Measurements from ENCODE around the gene KIAA0232.

DNA sequence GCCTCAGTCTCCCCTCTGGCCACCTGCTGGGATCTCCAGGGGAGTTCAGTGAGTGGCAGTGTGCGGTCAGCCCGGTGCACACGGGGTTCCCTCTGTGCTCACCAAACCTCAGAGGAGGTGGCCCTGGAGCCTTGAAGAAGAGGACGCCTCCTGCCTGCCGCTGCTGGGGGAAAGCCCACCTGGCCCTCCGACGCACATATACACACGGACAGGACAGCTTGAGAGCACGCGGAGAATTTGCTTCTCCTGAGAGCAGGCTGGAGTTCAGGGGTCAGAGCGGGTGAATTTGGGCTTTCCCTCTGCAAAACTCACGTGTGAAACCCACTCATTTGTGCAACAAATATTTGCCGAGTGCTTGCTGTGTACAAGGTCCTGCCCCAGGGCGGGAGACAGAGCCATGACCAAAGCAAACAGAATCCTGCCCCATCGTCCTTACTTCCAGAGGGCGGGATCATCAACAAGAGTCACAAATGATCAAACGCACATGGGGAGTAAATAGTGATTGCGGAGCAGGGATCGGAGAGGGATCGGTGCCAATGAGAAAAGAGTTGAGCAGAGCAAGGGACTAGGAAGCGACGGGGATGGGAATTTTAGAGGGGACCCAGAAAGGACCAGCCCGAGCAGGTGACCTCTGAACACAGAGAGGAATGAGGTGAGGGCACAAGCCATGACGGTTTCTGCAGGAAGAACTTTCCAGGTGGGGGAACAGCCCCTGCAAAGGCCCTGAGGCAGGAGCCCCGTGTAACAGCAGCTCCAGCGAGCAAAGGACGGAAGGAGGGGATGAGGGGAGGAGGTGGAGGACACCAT, 49.0 kb upstream of the KIAA0232 start:
- TF ChIP-seq, protein P1, sequence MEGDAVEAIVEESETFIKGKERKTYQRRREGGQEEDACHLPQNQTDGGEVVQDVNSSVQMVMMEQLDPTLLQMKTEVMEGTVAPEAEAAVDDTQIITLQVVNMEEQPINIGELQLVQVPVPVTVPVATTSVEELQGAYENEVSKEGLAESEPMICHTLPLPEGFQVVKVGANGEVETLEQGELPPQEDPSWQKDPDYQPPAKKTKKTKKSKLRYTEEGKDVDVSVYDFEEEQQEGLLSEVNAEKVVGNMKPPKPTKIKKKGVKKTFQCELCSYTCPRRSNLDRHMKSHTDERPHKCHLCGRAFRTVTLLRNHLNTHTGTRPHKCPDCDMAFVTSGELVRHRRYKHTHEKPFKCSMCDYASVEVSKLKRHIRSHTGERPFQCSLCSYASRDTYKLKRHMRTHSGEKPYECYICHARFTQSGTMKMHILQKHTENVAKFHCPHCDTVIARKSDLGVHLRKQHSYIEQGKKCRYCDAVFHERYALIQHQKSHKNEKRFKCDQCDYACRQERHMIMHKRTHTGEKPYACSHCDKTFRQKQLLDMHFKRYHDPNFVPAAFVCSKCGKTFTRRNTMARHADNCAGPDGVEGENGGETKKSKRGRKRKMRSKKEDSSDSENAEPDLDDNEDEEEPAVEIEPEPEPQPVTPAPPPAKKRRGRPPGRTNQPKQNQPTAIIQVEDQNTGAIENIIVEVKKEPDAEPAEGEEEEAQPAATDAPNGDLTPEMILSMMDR (IDR thresholded peaks at IDR 0.05 in 2 of 3, conservative IDR thresholded peaks at IDR 0.05 in 1 of 3; ENCODE audit: control insufficient read depth in 2 of 3, extremely low read depth in 1 of 3, insufficient read depth in 1 of 3, low read depth in 3 of 3, low read length in 3 of 3) = no peak
- no peak for TF ChIP-seq RAD21 (IDR thresholded peaks at IDR 0.05; ENCODE audit: insufficient read depth, low read depth, low read length)
- no peak for TF ChIP-seq JUND (IDR thresholded peaks at IDR 0.05; ENCODE audit: low read depth, low read length)
- TF ChIP-seq POU2F2 (IDR thresholded peaks at IDR 0.05; ENCODE audit: borderline replicate concordance, low read depth, low read length) = no peak
- TF ChIP-seq, protein P2, sequence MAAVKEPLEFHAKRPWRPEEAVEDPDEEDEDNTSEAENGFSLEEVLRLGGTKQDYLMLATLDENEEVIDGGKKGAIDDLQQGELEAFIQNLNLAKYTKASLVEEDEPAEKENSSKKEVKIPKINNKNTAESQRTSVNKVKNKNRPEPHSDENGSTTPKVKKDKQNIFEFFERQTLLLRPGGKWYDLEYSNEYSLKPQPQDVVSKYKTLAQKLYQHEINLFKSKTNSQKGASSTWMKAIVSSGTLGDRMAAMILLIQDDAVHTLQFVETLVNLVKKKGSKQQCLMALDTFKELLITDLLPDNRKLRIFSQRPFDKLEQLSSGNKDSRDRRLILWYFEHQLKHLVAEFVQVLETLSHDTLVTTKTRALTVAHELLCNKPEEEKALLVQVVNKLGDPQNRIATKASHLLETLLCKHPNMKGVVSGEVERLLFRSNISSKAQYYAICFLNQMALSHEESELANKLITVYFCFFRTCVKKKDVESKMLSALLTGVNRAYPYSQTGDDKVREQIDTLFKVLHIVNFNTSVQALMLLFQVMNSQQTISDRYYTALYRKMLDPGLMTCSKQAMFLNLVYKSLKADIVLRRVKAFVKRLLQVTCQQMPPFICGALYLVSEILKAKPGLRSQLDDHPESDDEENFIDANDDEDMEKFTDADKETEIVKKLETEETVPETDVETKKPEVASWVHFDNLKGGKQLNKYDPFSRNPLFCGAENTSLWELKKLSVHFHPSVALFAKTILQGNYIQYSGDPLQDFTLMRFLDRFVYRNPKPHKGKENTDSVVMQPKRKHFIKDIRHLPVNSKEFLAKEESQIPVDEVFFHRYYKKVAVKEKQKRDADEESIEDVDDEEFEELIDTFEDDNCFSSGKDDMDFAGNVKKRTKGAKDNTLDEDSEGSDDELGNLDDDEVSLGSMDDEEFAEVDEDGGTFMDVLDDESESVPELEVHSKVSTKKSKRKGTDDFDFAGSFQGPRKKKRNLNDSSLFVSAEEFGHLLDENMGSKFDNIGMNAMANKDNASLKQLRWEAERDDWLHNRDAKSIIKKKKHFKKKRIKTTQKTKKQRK (IDR thresholded peaks at IDR 0.05; ENCODE audit: low read depth, low read length) = no peak
- no peak for TF ChIP-seq POLR2AphosphoS2 (IDR thresholded peaks at IDR 0.05; ENCODE audit: low read depth, low read length)
- TF ChIP-seq RFX5 (IDR thresholded peaks at IDR 0.05; ENCODE audit: low read depth, low read length) = no peak
- no peak for TF ChIP-seq NKRF (conservative IDR thresholded peaks at IDR 0.05)
- TF ChIP-seq PKNOX1 (IDR thresholded peaks at IDR 0.05) = no peak
- TF ChIP-seq MXI1 (IDR thresholded peaks at IDR 0.05; ENCODE audit: low read depth, low read length) = no peak
- TF ChIP-seq ATF7 (IDR thresholded peaks at IDR 0.05; ENCODE audit: low read depth) = no peak
- no peak for TF ChIP-seq POLR2A (IDR thresholded peaks at IDR 0.05; ENCODE audit: low read depth, low read length)
- no peak for TF ChIP-seq MAX (IDR thresholded peaks at IDR 0.05; ENCODE audit: low read depth, low read length)
- TF ChIP-seq YY1 (IDR thresholded peaks at IDR 0.05; ENCODE audit: low read depth, low read length) = no peak

Data from GM12878 (cell line).